ENCODE data around the gene EP300. TPM values are rescaled to one million over a fixed set of nuclear protein-coding genes. Genes with fewer than 3 reads are reported as not detected.

The EP300 gene
- total and polyA plus RNA-seq, 2 donors from 2014 or later: 4.1 to 76.8 TPM

GRCh38 chr22:41074061-41074460 is 18.3 kb upstream of the EP300 start:
- Histone ChIP-seq H3K27me3 (ENCODE audit: control insufficient read depth, insufficient read depth, low read length) (no peaks in the 10 kb centered on the region), H3K9me3 (ENCODE audit: control insufficient read depth in 2 of 3, insufficient read depth in 1 of 3, low read length in 3 of 3) (no peaks in the 10 kb centered on the region), H3K36me3 (ENCODE audit: control insufficient read depth in 2 of 3, insufficient read depth in 3 of 3, low read length in 3 of 3) (no peaks in the 10 kb centered on the region), H3K4me1 (ENCODE audit: control insufficient read depth in 2 of 3, insufficient read depth in 2 of 3, low read depth in 1 of 3, low read length in 3 of 3) (no peaks in the 10 kb centered on the region), H3K9ac (ENCODE audit: low read length in 3 of 3) (no peak overlapping the region), H3K4me3 (ENCODE audit: low read length in 3 of 3) (no peak overlapping the region), H3K27ac (ENCODE audit: low read depth in 2 of 2, low read length in 2 of 2) (no peak overlapping the region)
- DNase-seq: no peak
- FAIRE-seq: no peak
- TF ChIP-seq CTCF (IDR thresholded peaks at IDR 0.05; ENCODE audit: borderline replicate concordance, extremely low read depth, insufficient read depth): no peak
- intact Hi-C loops (cut with DNase I): no loop called here

- no peak overlapping the region for H3K27ac ChIP-seq (ENCODE audit: low read depth in 2 of 2, low read length in 2 of 2)
- no peaks in the 10 kb centered on the region for H3K36me3 ChIP-seq (ENCODE audit: control insufficient read depth in 2 of 3, insufficient read depth in 3 of 3, low read length in 3 of 3)
- DNase-seq: peak in 1 of 5 donors; percentile 69
- no peaks in the 10 kb centered on the region for H3K9me3 ChIP-seq (ENCODE audit: control insufficient read depth in 2 of 3, insufficient read depth in 1 of 3, low read length in 3 of 3)
- no peaks in the 10 kb centered on the region for H3K27me3 ChIP-seq (ENCODE audit: control insufficient read depth, insufficient read depth, low read length)
- no peak overlapping the region for H3K4me3 ChIP-seq (ENCODE audit: low read length in 3 of 3)
- no peak for TF ChIP-seq CTCF (IDR thresholded peaks at IDR 0.05; ENCODE audit: borderline replicate concordance, extremely low read depth, insufficient read depth)
- no peaks in the 10 kb centered on the region for H3K4me1 ChIP-seq (ENCODE audit: control insufficient read depth in 2 of 3, insufficient read depth in 2 of 3, low read depth in 1 of 3, low read length in 3 of 3)
- intact Hi-C loops (cut with DNase I): no loop called here
- no peak overlapping the region for H3K9ac ChIP-seq (ENCODE audit: low read length in 3 of 3)
- FAIRE-seq: no peak
These were observed 17.9 kb upstream of the EP300 start for GRCh38 chr22:41074466-41074865.

- Histone ChIP-seq H3K4me3 (ENCODE audit: low read length in 3 of 3) (no peak overlapping the region), H3K9ac (ENCODE audit: low read length in 3 of 3) (no peak overlapping the region), H3K27ac (ENCODE audit: low read depth in 2 of 2, low read length in 2 of 2) (no peak overlapping the region), H3K27me3 (ENCODE audit: control insufficient read depth, insufficient read depth, low read length) (no peaks in the 10 kb centered on the region), H3K36me3 (ENCODE audit: control insufficient read depth in 2 of 3, insufficient read depth in 3 of 3, low read length in 3 of 3) (no peaks in the 10 kb centered on the region), H3K9me3 (ENCODE audit: control insufficient read depth in 2 of 3, insufficient read depth in 1 of 3, low read length in 3 of 3) (no peaks in the 10 kb centered on the region), H3K4me1 (ENCODE audit: control insufficient read depth in 2 of 3, insufficient read depth in 2 of 3, low read depth in 1 of 3, low read length in 3 of 3) (no peaks in the 10 kb centered on the region)
- TF ChIP-seq CTCF (IDR thresholded peaks at IDR 0.05; ENCODE audit: borderline replicate concordance, extremely low read depth, insufficient read depth): no peak
- intact Hi-C loops (cut with DNase I): no loop called here
- FAIRE-seq (no peak), DNase-seq (no peak)
These were observed 17.3 kb upstream of the EP300 start for GRCh38 chr22:41074941-41075710.
